ENCODE results near the gene SSTR1. TPM values are rescaled to one million over a fixed set of nuclear protein-coding genes. Genes with fewer than 3 reads are reported as not detected.

SSTR1 gene
- total RNA-seq, 4 donors from 2014 or later = 0.33 to 0.97 (median 0.58) TPM

DNA sequence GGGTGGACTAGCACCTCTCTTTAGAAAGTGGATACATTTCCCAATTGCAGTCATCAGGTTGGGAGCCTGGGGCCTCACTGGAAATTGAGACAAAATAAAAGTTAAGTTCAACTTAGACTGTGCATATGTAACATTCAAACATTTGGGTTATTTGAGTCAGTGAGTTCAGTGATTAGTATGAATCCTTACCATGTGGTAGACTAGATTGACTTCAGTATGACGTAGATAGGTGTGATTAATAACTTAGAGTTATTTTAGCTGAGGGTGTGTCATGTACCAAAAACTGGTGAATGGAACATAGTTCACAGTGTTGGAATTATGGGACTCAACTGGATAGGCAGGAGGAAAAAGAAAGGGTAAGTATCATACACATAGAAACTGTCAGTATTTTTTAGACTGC lies 8.0 kb upstream of the SSTR1 start:
- TF ChIP-seq, protein P1, sequence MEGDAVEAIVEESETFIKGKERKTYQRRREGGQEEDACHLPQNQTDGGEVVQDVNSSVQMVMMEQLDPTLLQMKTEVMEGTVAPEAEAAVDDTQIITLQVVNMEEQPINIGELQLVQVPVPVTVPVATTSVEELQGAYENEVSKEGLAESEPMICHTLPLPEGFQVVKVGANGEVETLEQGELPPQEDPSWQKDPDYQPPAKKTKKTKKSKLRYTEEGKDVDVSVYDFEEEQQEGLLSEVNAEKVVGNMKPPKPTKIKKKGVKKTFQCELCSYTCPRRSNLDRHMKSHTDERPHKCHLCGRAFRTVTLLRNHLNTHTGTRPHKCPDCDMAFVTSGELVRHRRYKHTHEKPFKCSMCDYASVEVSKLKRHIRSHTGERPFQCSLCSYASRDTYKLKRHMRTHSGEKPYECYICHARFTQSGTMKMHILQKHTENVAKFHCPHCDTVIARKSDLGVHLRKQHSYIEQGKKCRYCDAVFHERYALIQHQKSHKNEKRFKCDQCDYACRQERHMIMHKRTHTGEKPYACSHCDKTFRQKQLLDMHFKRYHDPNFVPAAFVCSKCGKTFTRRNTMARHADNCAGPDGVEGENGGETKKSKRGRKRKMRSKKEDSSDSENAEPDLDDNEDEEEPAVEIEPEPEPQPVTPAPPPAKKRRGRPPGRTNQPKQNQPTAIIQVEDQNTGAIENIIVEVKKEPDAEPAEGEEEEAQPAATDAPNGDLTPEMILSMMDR (IDR thresholded peaks at IDR 0.05) = no peak
- TF ChIP-seq POLR2A (IDR thresholded peaks at IDR 0.05; ENCODE audit: low read depth) (no peak), EP300 (IDR thresholded peaks at IDR 0.05) (no peak), POLR2AphosphoS5 (IDR thresholded peaks at IDR 0.05) (no peak)
- H3K4me1 ChIP-seq = no peaks in the 10 kb centered on the region
- intact Hi-C loops (cut with DNase I) = no loop called here
- H3K36me3 ChIP-seq = no peaks in the 10 kb centered on the region
- H3K27me3 ChIP-seq = no peaks in the 10 kb centered on the region
- DNase-seq (ENCODE audit: extremely low spot score) = no peak
- no peak overlapping the region for H3K27ac ChIP-seq (replicated peaks in 1 of 4)
- H3K9me3 ChIP-seq = no peaks in the 10 kb centered on the region
- H3K4me3 ChIP-seq = no peak overlapping the region
- 67% methylated on average over 1 of the region's 1 CpG for WGBS

GRCh38 chr14:38201137-38201828 lies 6.4 kb upstream of the SSTR1 start:
- no peaks in the 10 kb centered on the region for H3K36me3 ChIP-seq
- DNase-seq (ENCODE audit: extremely low spot score) = no peak
- no peak overlapping the region for H3K4me3 ChIP-seq
- intact Hi-C loops (cut with DNase I) = no loop called here
- peaks cover 0 to 4% (median 0%) of the 10 kb centered on the region in 4 donors for H3K27me3 ChIP-seq
- no peaks in the 10 kb centered on the region for H3K4me1 ChIP-seq
- H3K9me3 ChIP-seq = peaks cover 0 to 8% (median 5%) of the 10 kb centered on the region in 4 donors
- H3K27ac ChIP-seq (replicated peaks in 1 of 4) = no peak overlapping the region
- TF ChIP-seq POLR2AphosphoS5 (IDR thresholded peaks at IDR 0.05) (no peak), EP300 (IDR thresholded peaks at IDR 0.05) (no peak), POLR2A (IDR thresholded peaks at IDR 0.05; ENCODE audit: low read depth) (no peak)
- TF ChIP-seq, protein P1 (IDR thresholded peaks at IDR 0.05) = no peak
- WGBS = 88% methylated on average over 5 of the region's 5 CpGs

DNA sequence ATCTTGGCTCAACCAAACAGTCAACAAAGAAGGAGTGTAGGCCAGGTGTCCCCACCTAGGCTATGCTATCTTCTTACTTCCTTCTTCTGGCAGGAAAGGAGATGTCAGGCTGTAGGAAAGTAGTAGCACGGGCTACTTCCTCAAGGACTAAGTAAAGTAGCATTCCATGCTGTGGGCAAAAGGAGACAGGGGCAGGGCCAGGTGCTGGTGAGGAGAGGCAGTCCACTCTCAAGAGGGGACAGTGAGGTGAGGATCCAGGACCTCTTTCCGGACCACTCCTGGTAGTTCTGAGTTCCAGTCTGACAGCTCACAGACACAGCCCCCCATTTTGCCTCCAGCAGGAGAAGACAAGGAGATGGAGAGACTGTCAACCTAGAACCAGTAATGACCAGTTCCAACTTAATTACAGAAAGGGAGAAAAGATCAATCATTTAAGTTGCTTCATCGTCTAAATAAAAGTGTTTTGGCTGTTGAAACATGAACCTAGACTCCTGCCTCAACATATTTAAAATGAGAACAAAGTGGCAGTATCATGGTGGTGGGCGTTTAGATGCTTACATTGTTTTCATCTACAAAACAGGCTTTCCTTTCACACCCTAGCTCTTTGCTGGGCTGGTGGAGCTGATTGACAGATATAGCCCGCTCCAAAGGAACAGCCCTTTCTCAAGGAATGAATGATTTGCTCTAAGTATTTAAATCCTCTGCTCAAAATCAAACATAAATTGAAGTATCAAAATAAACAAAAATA lies 5.1 kb upstream of the SSTR1 start:
- WGBS = 73% methylated on average over 5 of the region's 5 CpGs
- intact Hi-C loops (cut with DNase I) = no loop called here
- H3K9me3 ChIP-seq = peaks cover 0 to 11% (median 10%) of the 10 kb centered on the region in 4 donors
- H3K27me3 ChIP-seq = peaks cover 0 to 16% (median 0%) of the 10 kb centered on the region in 4 donors
- no peak overlapping the region for H3K27ac ChIP-seq (replicated peaks in 1 of 4)
- no peak overlapping the region for H3K4me3 ChIP-seq
- peaks cover 0 to 2% (median 0%) of the 10 kb centered on the region in 4 donors for H3K4me1 ChIP-seq
- H3K36me3 ChIP-seq = no peaks in the 10 kb centered on the region
- no peak for TF ChIP-seq EP300 (IDR thresholded peaks at IDR 0.05)
- TF ChIP-seq, protein P1 (IDR thresholded peaks at IDR 0.05) = no peak
- no peak for TF ChIP-seq POLR2A (IDR thresholded peaks at IDR 0.05; ENCODE audit: low read depth)
- no peak for TF ChIP-seq POLR2AphosphoS5 (IDR thresholded peaks at IDR 0.05)
- DNase-seq (ENCODE audit: extremely low spot score) = no peak

DNA sequence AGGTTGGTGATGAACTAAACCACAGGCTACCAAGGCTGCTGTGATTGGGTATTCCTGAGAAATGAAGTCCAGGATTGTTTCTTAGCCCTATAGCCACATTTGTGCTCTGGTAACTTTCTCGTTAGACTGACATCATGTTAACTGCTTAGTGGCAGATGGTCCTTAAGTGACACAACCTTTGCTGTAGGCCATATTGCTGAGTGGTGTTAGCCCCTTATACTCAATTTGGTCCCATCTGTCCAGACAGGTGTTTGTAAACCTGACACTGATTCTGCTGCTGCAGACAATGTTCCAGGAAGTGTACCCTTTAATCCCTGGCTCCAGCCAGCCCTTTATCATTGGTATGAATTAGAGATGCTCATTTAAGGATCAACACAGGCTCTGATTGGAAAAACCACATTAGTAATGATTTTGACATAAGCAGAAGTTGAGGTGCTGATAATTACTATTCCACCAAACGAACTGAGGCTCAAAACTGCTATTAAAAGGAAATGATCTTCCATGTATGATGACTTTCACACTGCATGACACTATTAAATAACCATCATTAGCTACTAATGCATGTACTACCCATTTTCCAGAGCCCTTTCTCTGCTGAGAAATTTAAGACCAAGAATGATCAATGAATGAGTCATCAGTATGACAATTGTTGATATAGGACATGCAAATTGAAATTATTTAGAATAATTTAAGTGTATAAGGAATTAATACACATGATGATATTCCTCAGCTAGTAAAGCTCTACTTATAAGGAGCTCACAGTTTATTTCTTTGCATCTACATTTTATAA lies 3.6 kb upstream of the SSTR1 start:
- TF ChIP-seq POLR2A (IDR thresholded peaks at IDR 0.05; ENCODE audit: low read depth) (no peak), POLR2AphosphoS5 (IDR thresholded peaks at IDR 0.05) (no peak), EP300 (IDR thresholded peaks at IDR 0.05) (no peak)
- TF ChIP-seq, protein P1 (IDR thresholded peaks at IDR 0.05) = no peak
- peaks cover 0 to 11% (median 10%) of the 10 kb centered on the region in 4 donors for H3K9me3 ChIP-seq
- peaks cover 0 to 17% (median 10%) of the 10 kb centered on the region in 4 donors for H3K4me1 ChIP-seq
- WGBS = 58% methylated on average over 2 of the region's 2 CpGs
- H3K27ac ChIP-seq (replicated peaks in 1 of 4) = no peak overlapping the region
- H3K36me3 ChIP-seq = no peaks in the 10 kb centered on the region
- intact Hi-C loops (cut with DNase I) = no loop called here
- no peak overlapping the region for H3K4me3 ChIP-seq
- no peak for DNase-seq (ENCODE audit: extremely low spot score)
- peaks cover 0 to 31% (median 4%) of the 10 kb centered on the region in 4 donors for H3K27me3 ChIP-seq

Measured in esophagus muscularis mucosa (tissue), 4 donors.